T-cell (primary cell): ENCODE data around the gene POLG. TPM values are rescaled to one million over a fixed set of nuclear protein-coding genes. Genes with fewer than 3 reads are reported as not detected.

ENCODE experiments used
- ATAC-seq, 4 experiments: fragments of 200-7000 bp in 3 of 4; fragments of 150-1000 bp in 1 of 4; cut with Tn5 transposase; replicated peaks in 1 of 4; 1 replicate in 3 of 4; 2 replicates in 1 of 4; pipeline ENCODE4 v1.10.0; 2021; ENCODE audit warnings: moderate library complexity in 3 of 4, mild to moderate bottlenecking in 2 of 4, moderate number of reproducible peaks in 1 of 4
- CTCF ChIA-PET, 2 donors: fragments of 300-600 bp; sonication (Branson Sonifier 250); formaldehyde crosslinking; loops; one replicate each; lab custom pipeline; 2022; ENCODE audit warnings: antibody characterized with exemption in 2 of 2; lab: Charles Lee
- POLR2A ChIA-PET, 2 donors: fragments of 300-600 bp; sonication (Branson Sonifier 250); formaldehyde crosslinking; loops; one replicate each; lab custom pipeline; 2022; ENCODE audit warnings: antibody characterized with exemption in 2 of 2; lab: Charles Lee
- DNase-seq, 35 experiments: peaks; one replicate each; pipeline versions ENCODE4 v3.0.0 to v3.0.0-alpha.2; 2013 to 2023
- H3K27ac ChIP-seq: one replicate; pipeline ENCODE4 v1.5.1; 2013; ENCODE audit warnings: low read length
- H3K27me3 ChIP-seq, 2 experiments: replicated peaks in 1 of 2; 1 replicate in 1 of 2; 2 replicates in 1 of 2; pipeline versions ENCODE4 v1.6.1 to v1.7.0; 2013; ENCODE audit warnings: low read length in 1 of 2, mixed read lengths in 1 of 2; ENCODE audit not compliant: control insufficient read depth in 2 of 2, insufficient read depth in 2 of 2; ENCODE audit errors: extremely low read depth in 1 of 2
- H3K36me3 ChIP-seq, 2 donors: 1 replicate in 1 of 2; 2 replicates in 1 of 2; pipeline versions ENCODE4 v1.6.1 to v1.7.0; 2013; ENCODE audit warnings: low read length in 1 of 2; ENCODE audit not compliant: control insufficient read depth in 2 of 2, insufficient read depth in 1 of 2; ENCODE audit errors: extremely low read depth in 1 of 2
- H3K4me1 ChIP-seq, 2 experiments: 1 replicate in 1 of 2; 2 replicates in 1 of 2; pipeline versions ENCODE4 v1.6.1 to v1.7.0; 2013; ENCODE audit warnings: low read length in 2 of 2, mixed read lengths in 1 of 2; ENCODE audit not compliant: insufficient read depth in 2 of 2, control insufficient read depth in 1 of 2; ENCODE audit errors: extremely low read depth in 1 of 2
- H3K4me3 ChIP-seq, 2 donors: 1 replicate in 1 of 2; 2 replicates in 1 of 2; pipeline versions ENCODE4 v1.5.1 to v1.7.0; 2013; ENCODE audit warnings: mild to moderate bottlenecking in 2 of 2, low read length in 1 of 2, moderate library complexity in 1 of 2; ENCODE audit not compliant: control insufficient read depth in 1 of 2; ENCODE audit errors: extremely low read depth in 1 of 2
- H3K9me3 ChIP-seq: 2 replicates; pipeline ENCODE4 v1.7.0; 2013
- H3K27ac Mint-ChIP-seq, 2 donors: one replicate each; pipeline ENCODE4 v1.8.0; 2020 to 2021; ENCODE audit warnings: mild to moderate bottlenecking in 2 of 2, mixed read lengths in 2 of 2
- H3K27me3 Mint-ChIP-seq, 2 donors: one replicate each; pipeline ENCODE4 v1.8.0; 2021 to 2022; ENCODE audit warnings: mixed read lengths in 2 of 2
- H3K36me3 Mint-ChIP-seq: one replicate; pipeline ENCODE4 v1.8.0; 2021; ENCODE audit warnings: mixed read lengths
- H3K4me1 Mint-ChIP-seq, 3 donors: one replicate each; pipeline ENCODE4 v1.8.0; 2020 to 2022; ENCODE audit warnings: mixed read lengths in 3 of 3, mild to moderate bottlenecking in 1 of 3
- H3K4me3 Mint-ChIP-seq, 3 donors: one replicate each; pipeline ENCODE4 v1.8.0; 2020 to 2022; ENCODE audit warnings: mild to moderate bottlenecking in 3 of 3, mixed read lengths in 3 of 3, moderate library complexity in 3 of 3
- H3K9me3 Mint-ChIP-seq, 3 donors: one replicate each; pipeline ENCODE4 v1.8.0; 2020 to 2022; ENCODE audit warnings: mixed read lengths in 3 of 3
- WGBS: methylation state at CpG from one replicate; pipeline ENCODE4 v1.1.5; 2013; ENCODE audit warnings: missing lambda C conversion rate; ENCODE audit not compliant: insufficient coverage; 5-methylcytosine and 5-hydroxymethylcytosine counted together
- total RNA-seq, 35 experiments: library from RNA in 6 of 35; stranded (reverse) in 6 of 35; fragments of 120-200 nt in 1 of 35; gene quantifications; one replicate each; pipeline versions ENCODE4 v1.2.1 to v1.2.4 and lab custom pipeline; 2013 to 2026

The POLG gene
- total RNA-seq, 5 donors from 2014 or later (not counting 1 experiment from before 2014, with no cell fraction given): 136 to 171 (median 165) TPM

DNA sequence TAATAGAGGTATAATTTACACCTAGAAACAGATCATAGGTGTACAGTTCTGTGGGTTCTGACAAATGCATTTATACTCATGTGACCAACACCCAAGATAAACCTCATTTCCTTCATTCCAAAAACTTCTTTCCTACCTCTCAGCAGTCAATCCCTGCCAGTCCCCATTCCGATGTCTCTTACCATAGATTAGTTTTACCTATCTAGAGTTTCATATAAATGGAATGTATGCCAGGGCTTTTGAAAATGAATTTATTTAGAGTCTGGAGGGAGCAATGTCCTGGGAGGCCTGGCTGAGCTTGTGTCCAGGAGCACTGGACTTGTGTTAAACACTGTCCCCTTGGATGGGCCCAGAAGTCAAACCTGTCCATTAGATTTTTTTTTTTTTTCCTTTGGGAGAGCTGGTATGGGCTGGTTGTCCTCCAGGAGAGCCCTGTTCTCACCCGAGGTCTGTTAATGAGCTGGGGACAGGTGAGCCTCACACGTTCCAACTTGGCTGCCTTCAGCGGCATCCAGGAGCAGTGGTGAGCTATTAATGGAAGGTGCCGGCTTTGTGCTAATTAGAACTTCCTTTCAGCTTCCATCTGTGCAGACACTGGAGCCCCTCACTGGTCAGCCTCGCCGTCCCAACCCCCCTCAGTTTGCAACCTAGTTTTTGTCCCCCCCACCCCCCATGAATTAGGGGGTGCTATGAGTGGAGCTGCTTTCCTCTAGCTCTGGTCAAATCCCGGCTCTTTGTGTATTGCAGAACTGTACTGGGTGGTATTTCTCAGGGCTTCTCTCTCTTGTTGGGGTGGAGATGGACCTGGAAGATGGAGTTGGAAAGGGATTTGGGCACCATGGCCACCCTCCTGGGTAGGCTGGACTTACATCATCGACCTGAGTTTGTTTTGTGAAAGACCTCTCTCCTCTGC lies 40.7 kb upstream of the POLG start:
- no peaks in the 10 kb centered on the region for H3K9me3 Mint-ChIP-seq
- POLR2A ChIA-PET: interaction anchor here in 1 of 2 donors (0.6 kb wide), 1 partner anchor 97 kb away, joined by 3 read pairs; no protein-coding TSS in a partner anchor
- H3K36me3 Mint-ChIP-seq: no peaks in the 10 kb centered on the region
- CTCF ChIA-PET: interaction anchor here in 1 of 2 donors (0.6 to 0.7 kb wide), 3 partner anchors 15 to 286 kb away, joined by 3 to 5 read pairs (median 5); no protein-coding TSS in a partner anchor
- DNase-seq: no peak
- WGBS: 20% methylated on average over 1 of the region's 9 CpGs
- Histone ChIP-seq H3K27ac (no peak overlapping the region), H3K9me3 (no peaks in the 10 kb centered on the region), H3K36me3 (no peaks in the 10 kb centered on the region), H3K27me3 (peaks cover 29 to 76% of the 10 kb centered on the region in 2 experiments), H3K4me3 (no peak overlapping the region), H3K4me1 (peaks cover 0 to 36% of the 10 kb centered on the region in 2 experiments)
- H3K4me3 Mint-ChIP-seq: no peak overlapping the region
- H3K27me3 Mint-ChIP-seq: peaks cover 63 to 82% of the 10 kb centered on the region in 2 donors
- peaks cover 0 to 13% (median 13%) of the 10 kb centered on the region in 3 donors for H3K4me1 Mint-ChIP-seq
- no peak for ATAC-seq
- no peak overlapping the region for H3K27ac Mint-ChIP-seq

DNA sequence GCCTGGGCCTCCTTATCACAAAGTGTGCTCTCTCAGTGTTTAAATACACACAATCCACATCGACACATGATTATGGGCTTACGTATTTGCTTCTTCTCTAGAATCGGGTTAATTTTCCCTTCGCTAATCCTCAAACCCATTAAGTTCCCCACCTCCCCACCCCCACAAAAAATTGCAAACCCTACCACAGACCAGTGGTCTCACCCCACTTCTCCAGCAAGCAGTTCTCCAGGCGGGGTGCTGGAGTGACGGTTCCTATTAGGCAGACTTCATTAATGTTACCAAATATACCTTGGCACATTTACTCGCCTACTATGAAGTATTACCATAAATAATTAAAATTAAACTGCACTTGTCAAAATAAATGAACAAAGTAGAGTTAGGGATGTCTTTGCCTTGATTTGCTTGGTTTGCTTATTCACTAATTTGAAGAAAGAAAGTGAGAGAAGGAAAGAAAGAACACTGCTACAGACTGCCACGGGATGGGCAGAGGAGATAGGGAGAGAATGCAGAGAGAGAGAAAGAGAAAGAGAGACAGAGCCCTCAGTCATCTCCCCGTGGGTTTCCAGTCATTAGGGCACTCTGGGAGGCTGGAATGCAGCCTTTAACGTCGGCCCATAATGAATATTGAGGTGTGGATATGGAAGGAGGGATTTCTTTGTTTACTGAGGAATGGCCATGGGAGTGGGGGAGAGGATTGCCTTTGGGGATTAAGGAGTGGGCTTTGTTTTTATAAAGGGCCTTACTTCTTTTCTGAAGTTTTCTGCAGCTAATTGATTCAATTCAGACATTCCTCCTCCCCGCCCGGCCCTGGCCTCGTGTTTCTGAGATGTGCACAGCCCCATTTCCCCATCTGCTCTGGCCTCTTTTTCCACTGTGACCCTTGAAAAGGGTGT lies 39.7 kb upstream of the POLG start:
- H3K36me3 ChIP-seq: no peaks in the 10 kb centered on the region
- Mint-ChIP-seq H3K36me3 (no peaks in the 10 kb centered on the region), H3K4me3 (no peak overlapping the region), H3K27me3 (peaks cover 59 to 83% of the 10 kb centered on the region in 2 donors), H3K4me1 (peaks cover 0 to 17% (median 16%) of the 10 kb centered on the region in 3 donors), H3K27ac (no peak overlapping the region), H3K9me3 (no peaks in the 10 kb centered on the region)
- peaks cover 32 to 79% of the 10 kb centered on the region in 2 experiments for H3K27me3 ChIP-seq
- no peak overlapping the region for H3K27ac ChIP-seq
- no peak overlapping the region for H3K4me3 ChIP-seq
- 24% methylated on average over 8 of the region's 14 CpGs for WGBS
- ATAC-seq: no peak
- ChIA-PET CTCF (no interaction called here), POLR2A (no interaction called here)
- peaks cover 0 to 36% of the 10 kb centered on the region in 2 experiments for H3K4me1 ChIP-seq
- no peaks in the 10 kb centered on the region for H3K9me3 ChIP-seq
- DNase-seq: no peak

DNA sequence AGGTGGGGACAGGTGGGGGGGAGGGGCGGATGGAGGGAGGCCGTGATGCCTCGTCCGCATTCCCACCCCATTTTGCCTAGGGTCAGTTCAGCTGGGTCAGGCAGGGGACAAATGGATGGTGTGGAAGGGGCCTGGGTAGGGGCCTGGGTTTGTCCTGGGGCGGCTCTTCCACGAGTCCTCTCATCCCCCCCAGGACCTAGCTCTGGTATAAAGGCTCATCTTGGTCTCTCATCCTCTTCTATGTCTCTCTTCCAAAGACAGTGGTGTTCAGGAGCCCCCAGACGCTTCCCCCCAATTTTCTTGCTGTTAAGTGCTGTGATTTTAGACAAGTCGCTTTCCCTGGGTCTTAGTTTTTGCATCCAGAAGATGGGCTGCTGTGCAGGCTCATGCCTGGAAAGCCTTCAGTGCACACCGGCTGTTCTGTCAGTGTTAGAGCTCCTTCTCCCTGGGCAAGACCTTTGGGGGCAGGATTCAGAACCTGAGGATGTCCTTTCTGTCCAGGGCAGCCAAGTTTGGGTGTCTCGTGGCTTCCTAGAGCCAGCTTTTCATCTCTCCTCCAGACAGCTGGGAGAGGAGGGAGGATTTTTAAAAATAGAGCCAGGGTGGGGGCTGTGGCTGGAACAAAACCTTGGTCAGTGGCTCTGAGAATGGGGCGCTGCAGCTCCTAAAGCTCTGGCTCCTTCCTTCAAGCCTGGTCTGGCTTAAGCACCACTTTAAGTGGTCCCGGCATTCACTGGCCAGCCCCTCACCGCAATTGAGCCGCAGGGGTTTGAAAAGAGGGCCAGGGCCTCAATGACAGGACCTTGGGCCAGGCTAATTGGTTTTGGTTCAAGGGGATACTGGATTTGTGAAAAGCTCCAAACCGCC lies 37.7 kb upstream of the POLG start:
- Histone ChIP-seq H3K4me3 (no peak overlapping the region), H3K36me3 (no peaks in the 10 kb centered on the region), H3K27ac (no peak overlapping the region), H3K27me3 (peaks cover 26 to 82% of the 10 kb centered on the region in 2 experiments), H3K9me3 (no peaks in the 10 kb centered on the region), H3K4me1 (peaks cover 0 to 24% of the 10 kb centered on the region in 2 experiments)
- ChIA-PET POLR2A (no interaction called here), CTCF (no interaction called here)
- ATAC-seq: no peak
- WGBS: 22% methylated on average over 8 of the region's 15 CpGs
- Mint-ChIP-seq H3K4me3 (peak overlapping the region in 1 of 3 donors; percentile 18), H3K27ac (no peak overlapping the region), H3K9me3 (no peaks in the 10 kb centered on the region), H3K4me1 (peaks cover 2 to 21% (median 17%) of the 10 kb centered on the region in 3 donors), H3K27me3 (peaks cover 60 to 81% of the 10 kb centered on the region in 2 donors), H3K36me3 (no peaks in the 10 kb centered on the region)
- no peak for DNase-seq

DNA sequence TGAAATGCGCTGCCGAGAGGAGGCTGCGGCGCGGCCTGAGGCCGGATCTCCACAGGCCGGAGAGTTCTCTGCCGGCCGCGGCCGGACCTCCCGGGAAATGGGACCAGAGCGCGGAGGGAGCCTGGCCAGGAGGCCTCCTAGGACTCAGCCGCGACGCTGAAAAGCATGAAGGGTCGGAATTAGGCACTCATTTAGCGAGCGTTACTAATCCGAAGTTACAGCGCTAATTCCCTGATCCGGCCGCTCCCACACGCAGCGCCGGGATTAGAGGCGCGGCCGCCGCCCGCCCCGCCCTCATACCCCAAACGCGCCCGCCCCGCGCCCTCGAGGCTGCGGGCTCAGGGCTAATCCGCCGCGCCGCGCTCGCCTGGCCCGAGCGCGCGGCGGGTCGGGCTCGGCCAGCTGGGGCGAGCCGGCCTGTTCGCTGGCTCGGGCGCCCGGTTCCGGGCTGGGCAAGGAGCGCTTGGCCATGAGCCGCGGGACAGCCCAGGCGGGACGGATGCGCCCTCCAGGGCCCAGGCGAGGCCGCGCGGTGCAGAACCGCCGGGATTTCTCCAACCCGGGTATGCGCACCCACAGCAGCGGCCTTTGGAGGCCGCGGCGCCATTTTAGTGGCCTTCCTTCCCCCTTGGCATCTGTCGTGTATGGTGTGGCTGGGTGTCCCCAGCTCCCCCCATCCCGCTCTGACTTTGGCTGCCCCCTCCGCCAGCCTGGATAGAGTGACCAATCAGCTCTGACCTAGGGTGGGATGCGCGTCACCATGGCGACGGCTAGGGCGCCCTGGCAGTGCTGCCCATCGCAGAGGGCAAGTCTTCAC lies 36.8 kb upstream of the POLG start:
- Histone ChIP-seq H3K4me3 (no peak overlapping the region), H3K27me3 (peaks cover 27 to 82% of the 10 kb centered on the region in 2 experiments), H3K4me1 (peaks cover 0 to 27% of the 10 kb centered on the region in 2 experiments), H3K27ac (no peak overlapping the region), H3K36me3 (no peaks in the 10 kb centered on the region), H3K9me3 (no peaks in the 10 kb centered on the region)
- H3K4me1 Mint-ChIP-seq: peaks cover 11 to 26% (median 19%) of the 10 kb centered on the region in 3 donors
- ATAC-seq (no peak), DNase-seq (no peak)
- WGBS: 7% methylated on average over 63 of the region's 87 CpGs
- POLR2A ChIA-PET: no interaction called here
- no peaks in the 10 kb centered on the region for H3K9me3 Mint-ChIP-seq
- H3K27me3 Mint-ChIP-seq: peaks cover 59 to 81% of the 10 kb centered on the region in 2 donors
- CTCF ChIA-PET: no interaction called here
- H3K27ac Mint-ChIP-seq: no peak overlapping the region
- no peaks in the 10 kb centered on the region for H3K36me3 Mint-ChIP-seq
- H3K4me3 Mint-ChIP-seq: no peak overlapping the region

DNA sequence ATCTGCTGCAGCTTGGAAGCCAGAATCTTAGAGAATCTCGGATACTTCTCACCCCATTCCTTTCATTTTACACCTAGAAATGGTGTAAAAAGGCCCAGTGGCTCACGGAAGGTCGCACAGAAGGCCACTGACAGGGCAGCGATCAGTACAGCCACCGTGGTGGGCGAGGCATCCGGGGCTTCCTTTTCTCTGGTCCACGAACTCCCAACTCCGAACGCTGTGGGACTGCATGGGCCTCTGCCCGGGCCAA lies 36.3 kb upstream of the POLG start:
- no peaks in the 10 kb centered on the region for H3K9me3 Mint-ChIP-seq
- peaks cover 27 to 87% of the 10 kb centered on the region in 2 experiments for H3K27me3 ChIP-seq
- H3K27me3 Mint-ChIP-seq: peaks cover 59 to 83% of the 10 kb centered on the region in 2 donors
- H3K4me3 Mint-ChIP-seq: no peak overlapping the region
- H3K9me3 ChIP-seq: no peaks in the 10 kb centered on the region
- H3K4me3 ChIP-seq: no peak overlapping the region
- H3K27ac Mint-ChIP-seq: no peak overlapping the region
- H3K4me1 ChIP-seq: peaks cover 0 to 27% of the 10 kb centered on the region in 2 experiments
- no peaks in the 10 kb centered on the region for H3K36me3 Mint-ChIP-seq
- 7% methylated on average over 11 of the region's 11 CpGs for WGBS
- H3K27ac ChIP-seq: no peak overlapping the region
- H3K4me1 Mint-ChIP-seq: peaks cover 11 to 26% (median 21%) of the 10 kb centered on the region in 3 donors
- no peaks in the 10 kb centered on the region for H3K36me3 ChIP-seq
- ChIA-PET CTCF (no interaction called here), POLR2A (no interaction called here)
- ATAC-seq (no peak), DNase-seq (no peak)
